GM23338 (cell line): ENCODE measurements around the gene NUTF2. TPM values are rescaled to one million over a fixed set of nuclear protein-coding genes. Genes with fewer than 3 reads are reported as not detected.
A peak's percentile ranks its signal among the peaks of the same experiment; 100 is the strongest.

Source experiments
- ATAC-seq: fragments of 200-7000 bp; cut with Tn5 transposase; 3 replicates; pipeline ENCODE4 v1.9.1; 2020
- DNase-seq: peaks from one replicate; pipeline ENCODE4 v3.0.0-alpha.2; 2015; ENCODE audit warnings: low spot score
- H2AFZ ChIP-seq: fragments of 200-600 bp; sonication (generic); 2 replicates; pipeline ENCODE4 v1.8.0; 2016; ENCODE audit warnings: antibody characterized with exemption, mild to moderate bottlenecking, moderate library complexity
- H3F3A ChIP-seq: fragments of 200-600 bp; sonication (generic); replicated peaks from 2 replicates; pipeline ENCODE4 v1.8.0; 2017; ENCODE audit warnings: antibody characterized with exemption, mixed run types, low read depth
- H3K27ac ChIP-seq: fragments of 200-600 bp; sonication (generic); 2 replicates; pipeline ENCODE4 v1.6.1; 2016; ENCODE audit warnings: low read depth
- H3K27me3 ChIP-seq: fragments of 200-600 bp; sonication (generic); 2 replicates; pipeline ENCODE4 v1.8.0; 2016; ENCODE audit warnings: mild to moderate bottlenecking, mixed run types, moderate library complexity; ENCODE audit not compliant: insufficient read depth
- H3K36me3 ChIP-seq: fragments of 200-600 bp; sonication (generic); 2 replicates; pipeline ENCODE4 v1.8.0; 2016; ENCODE audit warnings: mild to moderate bottlenecking; ENCODE audit not compliant: insufficient read depth
- H3K4me1 ChIP-seq: fragments of 200-600 bp; sonication (generic); 2 replicates; pipeline ENCODE4 v1.8.0; 2016; ENCODE audit warnings: mild to moderate bottlenecking, moderate library complexity; ENCODE audit not compliant: insufficient read depth
- H3K4me2 ChIP-seq: fragments of 200-600 bp; sonication (generic); 2 replicates; pipeline ENCODE4 v1.7.1; 2017; ENCODE audit warnings: mixed run types
- H3K4me3 ChIP-seq: fragments of 200-600 bp; sonication (generic); 2 replicates; pipeline ENCODE4 v1.6.1; 2016; ENCODE audit warnings: mixed run types
- H3K79me2 ChIP-seq: fragments of 200-600 bp; sonication (generic); replicated peaks from 2 replicates; pipeline ENCODE4 v1.8.0; 2017; ENCODE audit warnings: mild to moderate bottlenecking; ENCODE audit not compliant: insufficient read depth
- H3K9me2 ChIP-seq: fragments of 200-600 bp; sonication (generic); 2 replicates; pipeline ENCODE4 v1.8.0; 2017; ENCODE audit not compliant: insufficient read depth
- H4K20me1 ChIP-seq: fragments of 200-600 bp; sonication (generic); replicated peaks from 2 replicates; pipeline ENCODE4 v1.8.0; 2017; ENCODE audit warnings: mild to moderate bottlenecking; ENCODE audit not compliant: insufficient read depth
- H3K27ac Mint-ChIP-seq: 2 replicates; pipeline ENCODE4 v1.8.0; 2020; ENCODE audit warnings: inconsistent platforms, mild to moderate bottlenecking, moderate library complexity, mixed read lengths
- H3K27me3 Mint-ChIP-seq: 3 replicates; pipeline ENCODE4 v1.8.0; 2022; ENCODE audit warnings: low read depth, mild to moderate bottlenecking, moderate library complexity, mixed read lengths, inconsistent platforms; ENCODE audit not compliant: insufficient read depth, poor library complexity
- H3K36me3 Mint-ChIP-seq: 3 replicates; pipeline ENCODE4 v1.8.0; 2021; ENCODE audit warnings: low read depth, mild to moderate bottlenecking, inconsistent platforms, moderate library complexity, mixed read lengths
- H3K4me1 Mint-ChIP-seq: 3 replicates; pipeline ENCODE4 v1.8.0; 2020; ENCODE audit warnings: mild to moderate bottlenecking, inconsistent platforms, mixed read lengths
- H3K4me3 Mint-ChIP-seq: 3 replicates; pipeline ENCODE4 v1.8.0; 2021; ENCODE audit warnings: moderate library complexity, mild to moderate bottlenecking, inconsistent platforms, mixed read lengths
- H3K9me3 Mint-ChIP-seq: 3 replicates; pipeline ENCODE4 v1.8.0; 2020; ENCODE audit warnings: moderate library complexity, mild to moderate bottlenecking, inconsistent platforms, mixed read lengths
- CREB1 ChIP-seq: fragments of 250-450 bp; sonication (Bioruptor Pico); IDR thresholded peaks from 2 replicates; pipeline ENCODE4 v1.5.0; 2020; ENCODE audit warnings: low read depth, mild to moderate bottlenecking, moderate library complexity
- CTCF ChIP-seq, 2 experiments: fragments of 200-600 bp in 1 of 2; sonication (generic) in 1 of 2; conservative IDR thresholded peaks; 2 replicates each; pipeline versions ENCODE4 v1.5.1 to v1.6.1; 2016 to 2017; ENCODE audit warnings: antibody characterized with exemption in 2 of 2, low read depth in 2 of 2, mild to moderate bottlenecking in 2 of 2, moderate library complexity in 1 of 2
- ETS1 ChIP-seq: IDR thresholded peaks from 2 replicates; pipeline ENCODE4 v1.6.1; 2016; ENCODE audit warnings: antibody characterized with exemption
- POLR2AphosphoS5 ChIP-seq: IDR thresholded peaks from 2 replicates; pipeline ENCODE4 v1.6.1; 2016; ENCODE audit warnings: antibody characterized with exemption, low read depth
- STAT1 ChIP-seq: IDR thresholded peaks from one replicate; pipeline ENCODE4 v1.6.1; 2016; ENCODE audit warnings: antibody characterized with exemption; ENCODE audit not compliant: unreplicated experiment
- ZNF114 ChIP-seq: fragments of 250-450 bp; sonication (Bioruptor Pico); IDR thresholded peaks from 2 replicates; pipeline ENCODE4 v1.5.0; 2020; ENCODE audit warnings: mild to moderate bottlenecking, moderate library complexity
- polyA plus RNA-seq: library from polyadenylated mRNA; unstranded; fragments of >200 nt; fragmentation: Nextera tagmentation; extraction: Ambion mirVana; gene quantifications from 2 replicates; pipeline ENCODE4 v1.2.1, GENCODE V29; 2016
- total RNA-seq: library from RNA; depleted of rRNA; stranded (reverse); fragments of >200 nt; shearing (Covaris generic); gene quantifications from 2 replicates; pipeline ENCODE4 v1.2.3, GENCODE V29; 2014
- TF ChIP-seq, protein P1 (sequence below): IDR thresholded peaks from one replicate; pipeline ENCODE4 v1.6.1; 2018; ENCODE audit warnings: antibody characterized with exemption; ENCODE audit not compliant: unreplicated experiment

Gene NUTF2
- total and polyA plus RNA-seq, 2 experiments from 2014 or later = 321 to 391 TPM

GRCh38 chr16:67872131-67872630 is 25.4 kb downstream of the NUTF2 start (continued):
- TF ChIP-seq, protein P1, sequence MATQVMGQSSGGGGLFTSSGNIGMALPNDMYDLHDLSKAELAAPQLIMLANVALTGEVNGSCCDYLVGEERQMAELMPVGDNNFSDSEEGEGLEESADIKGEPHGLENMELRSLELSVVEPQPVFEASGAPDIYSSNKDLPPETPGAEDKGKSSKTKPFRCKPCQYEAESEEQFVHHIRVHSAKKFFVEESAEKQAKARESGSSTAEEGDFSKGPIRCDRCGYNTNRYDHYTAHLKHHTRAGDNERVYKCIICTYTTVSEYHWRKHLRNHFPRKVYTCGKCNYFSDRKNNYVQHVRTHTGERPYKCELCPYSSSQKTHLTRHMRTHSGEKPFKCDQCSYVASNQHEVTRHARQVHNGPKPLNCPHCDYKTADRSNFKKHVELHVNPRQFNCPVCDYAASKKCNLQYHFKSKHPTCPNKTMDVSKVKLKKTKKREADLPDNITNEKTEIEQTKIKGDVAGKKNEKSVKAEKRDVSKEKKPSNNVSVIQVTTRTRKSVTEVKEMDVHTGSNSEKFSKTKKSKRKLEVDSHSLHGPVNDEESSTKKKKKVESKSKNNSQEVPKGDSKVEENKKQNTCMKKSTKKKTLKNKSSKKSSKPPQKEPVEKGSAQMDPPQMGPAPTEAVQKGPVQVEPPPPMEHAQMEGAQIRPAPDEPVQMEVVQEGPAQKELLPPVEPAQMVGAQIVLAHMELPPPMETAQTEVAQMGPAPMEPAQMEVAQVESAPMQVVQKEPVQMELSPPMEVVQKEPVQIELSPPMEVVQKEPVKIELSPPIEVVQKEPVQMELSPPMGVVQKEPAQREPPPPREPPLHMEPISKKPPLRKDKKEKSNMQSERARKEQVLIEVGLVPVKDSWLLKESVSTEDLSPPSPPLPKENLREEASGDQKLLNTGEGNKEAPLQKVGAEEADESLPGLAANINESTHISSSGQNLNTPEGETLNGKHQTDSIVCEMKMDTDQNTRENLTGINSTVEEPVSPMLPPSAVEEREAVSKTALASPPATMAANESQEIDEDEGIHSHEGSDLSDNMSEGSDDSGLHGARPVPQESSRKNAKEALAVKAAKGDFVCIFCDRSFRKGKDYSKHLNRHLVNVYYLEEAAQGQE = no peak
- TF ChIP-seq STAT1 (no peak), CTCF (conservative IDR thresholded peaks at IDR 0.05; ENCODE audit: low read depth in 2 of 2) (no peak), ZNF114 (CRISPR knock-in tag) (no peak)

GRCh38 chr16:67872631-67873434 is 26.1 kb downstream of the NUTF2 start, which contains the start of gene EDC4:
EDC4 (plus strand) TSS chr16:67873052; CDS start chr16:67873262, 210 bp downstream.
- H3K4me3 ChIP-seq = peak within 1 kb of the TSS; percentile 96
- Mint-ChIP-seq H3K4me1 (peaks cover 14% of the 10 kb centered on the region), H3K36me3 (peaks cover 50% of the 10 kb centered on the region), H3K4me3 (peak within 1 kb of the TSS; percentile 89), H3K27me3 (peaks cover 14% of the 10 kb centered on the region), H3K9me3 (no peaks in the 10 kb centered on the region; the same call in 2 of the 3 replicates), H3K27ac (peak within 1 kb of the TSS; percentile 82)
- peaks cover 10% of the 10 kb centered on the region for H4K20me1 ChIP-seq
- peaks cover 8% of the 10 kb centered on the region; the same call in 1 of the 2 replicates for H3K4me1 ChIP-seq
- H3K9me2 ChIP-seq = no peaks in the 10 kb centered on the region
- H3F3A ChIP-seq = peaks cover 34% of the 10 kb centered on the region
- peak within 1 kb of the TSS; percentile 96 for H3K4me2 ChIP-seq
- peaks cover 24% of the 10 kb centered on the region for H3K36me3 ChIP-seq
- ATAC-seq (peak; percentile 90), DNase-seq (peak; percentile 81)
- no peak for TF ChIP-seq ZNF114 (CRISPR knock-in tag)
- TF ChIP-seq POLR2AphosphoS5 = peak; percentile 89
- 0 out of 2 replicates have a peak, but pooled peaks have one; percentile 55 for TF ChIP-seq CREB1 (CRISPR knock-in tag)
- peak; percentile 65; the same call in 1 of the 2 replicates for TF ChIP-seq ETS1
- no peaks in the 10 kb centered on the region for H3K27me3 ChIP-seq
- peak within 1 kb of the TSS; percentile 96 for H2AFZ ChIP-seq
- peak within 1 kb of the TSS; percentile 83 for H3K27ac ChIP-seq
- H3K79me2 ChIP-seq = peaks cover 28% of the 10 kb centered on the region
